CD4-positive, alpha-beta T cell treated with Interleukin-2 at 100 ng/mL for 4 hours (primary cell): ENCODE results near the gene CCR8.
A peak's percentile ranks its signal among the peaks of the same experiment; 100 is the strongest.
"Not testable (repeated sequence)": the region's sequence is repeated elsewhere in the genome, so short reads cannot be mapped to it uniquely, and the experiment has no call there.

Experiments
- DNase-seq: peaks from one replicate; pipeline ENCODE4 v3.0.0-alpha.2; 2020; ENCODE audit warnings: low spot score

Gene CCR8

GRCh38 chr3:39349080-39349479 is 19.6 kb downstream of the CCR8 start:
- no peak for DNase-seq

GRCh38 chr3:39350714-39351113 is 21.2 kb downstream of the CCR8 start:
- no peak for DNase-seq

- DNase-seq: not testable (repeated sequence)
Observed at GRCh38 chr3:39351134-39351533, 21.6 kb downstream of the CCR8 start.

GRCh38 chr3:39353168-39353927 is 23.8 kb downstream of the CCR8 start:
- not testable (repeated sequence) for DNase-seq

- no peak for DNase-seq
Observed at GRCh38 chr3:39358333-39358732, 28.8 kb downstream of the CCR8 start.

- peak; percentile 52 for DNase-seq
Observed at GRCh38 chr3:39361252-39361927, 31.9 kb downstream of the CCR8 start.

GRCh38 chr3:39362192-39362591 is 32.7 kb downstream of the CCR8 start:
- no peak for DNase-seq

GRCh38 chr3:39362812-39363211 is 33.3 kb downstream of the CCR8 start:
- DNase-seq: no peak

GRCh38 chr3:39370450-39370849 is 40.9 kb downstream of the CCR8 start:
- DNase-seq: not testable (repeated sequence)

- DNase-seq: no peak
Observed at GRCh38 chr3:39372833-39373232, 43.3 kb downstream of the CCR8 start.

GRCh38 chr3:39376959-39377634 is 47.6 kb downstream of the CCR8 start:
- DNase-seq: no peak

- DNase-seq: peak; percentile 75
Observed at GRCh38 chr3:39378088-39378487, 48.6 kb downstream of the CCR8 start.

GRCh38 chr3:39378957-39379777 is 49.7 kb downstream of the CCR8 start:
- no peak for DNase-seq

GRCh38 chr3:39379778-39380155 is 50.3 kb downstream of the CCR8 start:
- no peak for DNase-seq

GRCh38 chr3:39381432-39381831 is 51.9 kb downstream of the CCR8 start:
- DNase-seq: no peak
